GM10847 (cell line): ENCODE results near the gene YPEL5.

Experiments used
- POLR2A ChIP-seq: IDR thresholded peaks from 2 replicates; pipeline ENCODE4 v1.6.1; 2011; ENCODE audit not compliant: insufficient read length; ENCODE audit errors: extremely low read depth

The YPEL5 gene

DNA sequence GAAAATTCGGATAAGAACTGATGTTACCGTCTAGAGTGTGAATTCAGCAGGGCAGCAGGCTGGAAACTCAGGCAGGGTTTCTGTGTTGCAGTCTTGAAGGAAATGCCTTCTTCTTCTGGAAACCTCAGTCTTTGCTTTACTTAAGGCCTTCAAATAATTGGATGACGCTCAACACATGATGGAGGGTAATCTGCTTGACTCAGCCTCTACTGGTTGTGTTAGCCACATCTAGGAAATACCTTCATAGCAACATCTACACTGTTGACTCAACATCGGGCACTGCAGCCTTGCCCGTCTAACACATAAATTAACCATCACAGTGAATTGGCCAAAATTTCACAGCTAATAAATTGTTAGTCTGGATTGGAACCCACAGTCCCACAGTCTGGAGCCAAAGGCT, 37.2 kb downstream of the YPEL5 start:
- TF ChIP-seq POLR2A = no peak

DNA sequence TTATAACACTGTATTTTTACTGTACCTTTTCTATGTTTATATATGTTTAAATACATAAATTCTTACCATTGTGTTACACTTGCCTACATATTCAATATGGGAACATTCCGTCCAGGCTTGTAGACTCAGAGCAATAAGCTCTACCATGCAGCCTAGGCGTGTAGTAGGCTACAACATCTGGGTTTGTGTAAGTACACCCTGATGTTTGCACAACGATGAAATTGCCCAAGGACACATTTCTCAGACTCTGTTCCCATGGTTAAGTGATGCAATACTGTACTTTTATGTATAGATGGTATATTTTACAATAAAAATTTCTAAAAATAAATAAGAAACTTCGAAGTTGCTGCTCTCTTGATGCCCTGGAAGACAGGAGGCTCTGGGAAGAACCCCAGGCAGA, 38.4 kb downstream of the YPEL5 start:
- no peak for TF ChIP-seq POLR2A

DNA sequence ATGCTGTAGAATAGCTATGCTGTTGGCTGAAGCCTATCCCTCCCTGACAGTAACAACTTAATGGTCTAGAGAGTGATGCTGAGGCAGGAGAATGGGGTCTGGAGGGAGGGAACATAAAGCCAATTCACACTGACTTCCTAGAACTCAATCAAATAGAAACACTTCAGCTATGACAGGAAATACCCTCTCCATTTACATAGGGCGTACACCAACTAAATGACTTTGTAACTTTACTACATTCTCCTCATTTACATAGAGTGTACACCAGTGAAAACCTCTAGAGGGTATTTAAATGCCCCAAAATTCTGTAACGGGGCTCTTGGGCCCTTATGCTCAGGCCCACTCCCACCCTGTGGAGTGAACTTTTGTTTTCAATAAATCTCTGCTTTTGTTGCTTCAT, 41.5 kb downstream of the YPEL5 start:
- no peak for TF ChIP-seq POLR2A

DNA sequence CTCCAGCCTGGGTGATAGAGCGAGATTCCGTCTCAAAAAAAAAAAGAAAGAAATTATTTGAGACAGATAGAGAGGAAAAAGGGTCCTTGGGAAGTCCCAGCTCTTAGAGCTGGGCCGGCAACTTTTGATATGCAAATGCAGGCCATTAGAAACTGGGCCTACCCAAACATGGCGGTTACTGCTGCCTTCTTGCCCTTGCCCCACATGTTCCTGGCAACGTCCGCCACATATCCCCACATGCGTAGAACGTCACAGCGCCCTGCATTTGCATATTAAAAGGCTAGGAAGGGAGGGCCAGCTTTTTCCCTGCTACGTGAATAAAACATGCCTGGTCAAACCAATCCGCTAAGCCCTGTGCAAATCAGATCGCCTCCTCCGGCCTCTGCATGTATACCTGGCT, 43.8 kb downstream of the YPEL5 start:
- no peak for TF ChIP-seq POLR2A

DNA sequence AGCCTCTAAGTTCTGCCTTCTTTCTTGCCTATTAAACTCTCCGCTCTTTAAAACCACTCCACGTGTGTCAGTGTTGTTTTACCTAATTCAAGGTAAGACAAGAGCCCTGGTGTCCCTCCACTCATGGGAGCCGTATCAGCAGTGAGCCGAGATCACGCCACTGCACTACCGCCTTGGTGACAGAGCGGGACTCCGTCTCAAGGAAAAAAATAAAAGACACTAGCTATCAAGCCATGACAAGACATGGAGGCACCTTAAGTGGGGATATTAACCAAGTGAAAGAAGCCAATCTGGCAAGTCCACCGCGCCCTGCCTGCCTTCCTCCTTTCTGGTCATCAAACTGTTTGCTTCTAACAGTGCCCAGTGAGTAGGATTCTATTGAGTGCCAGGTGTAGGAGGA, 44.3 kb downstream of the YPEL5 start:
- no peak for TF ChIP-seq POLR2A

DNA sequence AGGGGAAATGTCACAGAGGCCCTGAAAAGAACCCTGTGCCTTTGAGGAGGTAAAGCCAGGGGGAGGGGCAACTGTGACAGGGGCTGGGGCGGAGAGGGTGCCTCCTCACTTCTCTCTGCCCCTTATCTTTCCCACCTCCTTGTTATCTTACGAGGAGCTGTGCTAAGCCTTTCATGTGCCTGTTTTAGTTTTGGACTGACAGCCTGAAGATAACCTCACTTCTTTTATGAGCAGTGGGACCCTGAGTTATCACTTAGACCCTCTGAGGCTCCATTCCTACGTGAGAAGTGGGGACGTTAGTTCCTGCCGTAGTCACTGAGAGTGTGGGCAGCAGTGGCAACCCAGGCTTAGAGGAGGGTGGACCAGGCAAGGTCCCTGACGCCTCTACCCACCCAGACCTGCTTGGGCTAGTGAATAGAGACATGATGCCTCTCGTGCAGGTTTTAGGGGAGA, 45.0 kb downstream of the YPEL5 start:
- TF ChIP-seq POLR2A = no peak

DNA sequence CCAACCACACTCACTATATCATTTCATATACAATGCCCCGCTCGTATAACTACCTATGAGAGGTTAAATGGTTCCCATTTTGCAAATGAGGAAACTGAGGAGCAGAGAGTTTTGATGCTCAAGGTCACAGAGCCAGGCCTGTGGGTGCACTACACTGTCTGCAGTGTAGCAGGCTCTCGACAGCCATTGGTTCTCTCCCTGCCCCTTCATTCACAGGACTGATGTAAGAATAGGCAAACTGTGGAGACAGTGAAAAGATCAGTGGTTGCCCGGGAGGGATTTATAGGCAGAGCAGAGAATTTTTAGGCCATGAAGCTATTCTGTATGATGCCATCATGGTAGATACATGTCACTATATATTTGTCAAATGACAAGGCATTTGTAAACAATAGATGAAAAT, 45.5 kb downstream of the YPEL5 start:
- no peak for TF ChIP-seq POLR2A

DNA sequence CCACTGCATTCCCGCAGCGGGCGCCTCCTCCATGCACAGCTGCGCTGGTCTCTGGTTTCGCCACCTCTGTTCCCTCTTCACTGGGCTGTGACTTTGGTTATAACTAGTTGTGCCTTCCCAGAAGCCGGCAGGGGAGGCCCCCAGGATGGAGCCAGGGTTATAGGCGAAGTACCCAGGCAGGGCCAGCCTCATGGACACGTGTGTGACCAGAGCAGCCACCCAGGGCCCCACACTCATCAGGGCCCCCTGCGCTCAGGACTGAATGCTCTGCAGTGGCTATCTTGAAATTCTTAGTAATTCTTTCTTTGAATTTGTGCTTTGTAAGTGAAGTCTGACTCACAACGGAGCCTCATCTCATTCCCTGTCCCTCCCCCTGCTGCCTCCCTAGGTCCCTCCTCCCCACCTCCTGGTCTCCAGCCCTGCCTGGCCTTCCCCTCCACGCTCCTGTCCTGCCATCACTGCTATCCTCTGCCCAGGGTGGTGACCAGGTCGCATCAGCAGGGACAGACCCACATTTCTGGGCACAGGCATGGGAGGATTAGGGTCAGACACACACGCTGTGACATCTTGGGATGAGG, 46.4 kb downstream of the YPEL5 start:
- TF ChIP-seq POLR2A = no peak

DNA sequence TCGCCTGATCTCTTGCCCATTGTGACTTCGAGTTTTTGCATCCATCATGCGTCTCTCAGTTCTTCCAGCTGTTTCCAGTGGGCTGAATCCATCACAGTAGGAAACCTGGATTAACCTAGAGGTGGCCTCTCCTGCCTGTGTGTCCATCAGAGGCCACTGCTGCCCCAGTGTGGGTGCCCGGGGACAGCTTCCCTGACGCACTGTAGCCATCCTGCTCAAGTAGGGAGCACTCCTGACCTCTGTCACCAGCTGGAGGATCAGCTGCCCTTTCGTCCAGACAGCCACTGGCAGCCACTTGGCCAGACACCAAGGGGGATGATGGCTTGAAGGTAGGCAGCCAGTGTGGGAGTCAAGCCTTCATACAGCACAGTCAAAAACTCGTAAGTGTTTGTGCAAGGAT, 47.6 kb downstream of the YPEL5 start:
- no peak for TF ChIP-seq POLR2A

DNA sequence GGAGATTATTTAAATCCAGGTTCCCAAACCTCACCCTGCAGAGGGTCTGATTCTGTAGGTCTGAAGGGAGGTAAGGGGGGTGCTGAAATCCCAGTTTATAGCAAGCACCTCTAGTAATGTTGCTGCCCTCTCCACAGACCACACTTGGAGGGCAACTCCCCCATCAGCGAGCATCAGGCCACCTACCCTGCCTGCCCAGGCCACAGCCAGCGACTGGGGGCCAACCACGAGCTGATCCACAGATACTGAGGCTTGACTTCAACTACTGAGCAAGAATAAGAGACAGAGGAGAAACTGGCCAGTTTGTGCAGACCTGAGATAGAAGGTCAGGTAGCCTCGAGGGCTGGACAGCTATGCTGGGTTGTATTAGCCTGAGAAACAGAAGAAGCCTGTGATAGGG, 48.2 kb downstream of the YPEL5 start:
- TF ChIP-seq POLR2A = no peak

DNA sequence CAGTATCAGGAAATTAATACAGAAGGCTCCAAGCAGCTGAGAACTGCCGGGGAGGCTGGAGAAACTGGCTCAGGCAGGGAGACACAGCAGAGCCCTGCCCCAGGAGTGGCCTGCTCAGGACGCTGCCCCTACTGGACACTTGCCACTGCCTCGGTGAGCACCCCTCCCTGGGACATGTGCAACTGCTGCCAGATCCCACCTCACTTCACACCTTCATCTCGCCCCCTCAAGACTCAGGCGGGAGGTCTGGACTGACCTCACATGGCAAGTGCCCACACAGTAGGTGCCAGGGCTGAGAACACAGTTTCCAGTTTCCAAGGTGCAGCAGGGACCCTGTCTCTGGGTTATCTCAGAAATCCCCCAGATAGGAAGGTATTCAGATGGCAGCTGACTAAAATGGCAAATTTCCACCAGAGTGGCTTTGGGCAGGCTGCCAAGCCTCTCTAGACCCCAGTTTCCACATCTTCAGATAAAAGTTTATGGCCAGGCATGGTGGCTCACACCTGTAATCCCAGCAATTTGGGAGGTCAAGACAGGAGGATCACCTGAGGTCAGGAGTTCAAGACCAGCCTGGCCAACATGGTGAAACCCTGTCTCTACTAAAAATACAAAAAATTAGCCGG, 50.9 kb downstream of the YPEL5 start:
- no peak for TF ChIP-seq POLR2A

DNA sequence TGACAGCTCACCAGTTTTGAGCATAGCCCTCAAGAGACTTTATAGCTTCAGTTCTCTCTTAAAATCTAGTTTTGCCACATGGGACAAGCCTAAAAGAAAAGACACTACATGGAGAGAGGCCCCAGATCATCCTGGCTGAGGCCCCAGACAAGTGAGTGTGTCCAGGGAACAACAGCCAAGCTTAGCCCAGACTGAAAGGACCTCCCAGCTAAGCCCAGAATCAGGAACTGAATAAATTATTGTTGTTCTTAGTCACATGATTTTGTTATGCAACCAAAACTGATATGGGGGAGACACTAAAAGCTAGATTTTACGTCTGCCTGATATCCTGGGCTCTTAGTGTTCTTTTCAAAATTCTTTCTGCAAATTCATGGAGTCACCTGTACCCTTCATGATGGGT, 55.2 kb downstream of the YPEL5 start:
- no peak for TF ChIP-seq POLR2A

DNA sequence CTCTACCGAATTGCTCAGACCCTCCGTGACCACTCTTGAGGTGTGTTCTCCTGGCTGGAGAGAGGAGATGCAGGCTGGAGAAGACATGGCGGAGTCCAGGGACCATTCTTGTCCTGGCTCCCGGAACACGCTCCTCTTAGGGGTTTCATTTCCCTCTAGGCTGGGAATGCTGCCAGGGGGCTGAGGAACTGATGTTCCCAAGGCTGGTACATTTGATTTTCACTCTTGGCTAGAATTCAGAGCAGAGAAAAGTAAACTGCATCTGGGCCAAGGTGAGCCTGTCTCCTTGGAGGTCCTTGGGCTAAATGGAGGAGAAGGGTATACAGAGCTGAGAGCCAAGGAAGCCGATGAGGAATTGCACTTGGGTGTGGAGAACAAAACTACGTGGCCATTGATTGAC, 56.3 kb downstream of the YPEL5 start:
- no peak for TF ChIP-seq POLR2A

DNA sequence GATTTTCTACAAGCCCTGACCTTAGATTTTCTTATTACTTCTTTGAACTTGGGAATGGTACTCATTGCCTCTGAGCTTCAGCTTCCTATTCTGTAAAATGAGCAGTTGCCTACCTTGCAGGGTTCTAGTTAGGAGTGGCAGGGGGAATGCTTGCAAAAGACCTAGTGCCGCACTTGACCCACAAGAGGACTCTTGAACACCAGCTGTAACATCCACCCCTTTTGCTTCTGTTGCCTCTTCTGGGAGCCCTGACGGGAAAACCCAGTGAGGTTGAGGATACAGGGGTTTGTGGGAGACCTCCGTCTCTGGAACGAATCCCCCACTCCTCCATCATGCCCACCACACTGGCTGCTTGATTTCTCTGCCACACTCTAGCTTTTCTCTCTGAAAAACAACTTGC, 57.5 kb downstream of the YPEL5 start:
- TF ChIP-seq POLR2A = no peak

DNA sequence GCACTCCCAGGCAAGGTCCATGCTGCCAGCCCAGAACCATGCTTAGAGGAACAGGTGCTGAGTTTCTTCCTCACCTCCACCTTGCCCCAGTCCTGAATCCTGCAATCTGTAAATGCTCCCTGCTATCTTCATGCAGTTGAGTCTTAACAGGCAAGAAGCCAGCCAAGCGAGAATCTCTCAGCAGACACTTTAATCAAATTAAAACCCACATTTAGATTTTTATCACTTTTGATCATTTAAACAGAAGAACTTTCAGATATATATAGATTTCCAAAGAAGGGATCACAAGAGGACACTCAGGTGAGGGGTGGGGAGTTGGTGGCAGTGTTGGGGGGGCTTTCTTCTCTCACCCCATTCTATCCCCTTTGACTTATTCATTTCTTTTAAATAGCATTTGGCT, 58.6 kb downstream of the YPEL5 start:
- no peak for TF ChIP-seq POLR2A

DNA sequence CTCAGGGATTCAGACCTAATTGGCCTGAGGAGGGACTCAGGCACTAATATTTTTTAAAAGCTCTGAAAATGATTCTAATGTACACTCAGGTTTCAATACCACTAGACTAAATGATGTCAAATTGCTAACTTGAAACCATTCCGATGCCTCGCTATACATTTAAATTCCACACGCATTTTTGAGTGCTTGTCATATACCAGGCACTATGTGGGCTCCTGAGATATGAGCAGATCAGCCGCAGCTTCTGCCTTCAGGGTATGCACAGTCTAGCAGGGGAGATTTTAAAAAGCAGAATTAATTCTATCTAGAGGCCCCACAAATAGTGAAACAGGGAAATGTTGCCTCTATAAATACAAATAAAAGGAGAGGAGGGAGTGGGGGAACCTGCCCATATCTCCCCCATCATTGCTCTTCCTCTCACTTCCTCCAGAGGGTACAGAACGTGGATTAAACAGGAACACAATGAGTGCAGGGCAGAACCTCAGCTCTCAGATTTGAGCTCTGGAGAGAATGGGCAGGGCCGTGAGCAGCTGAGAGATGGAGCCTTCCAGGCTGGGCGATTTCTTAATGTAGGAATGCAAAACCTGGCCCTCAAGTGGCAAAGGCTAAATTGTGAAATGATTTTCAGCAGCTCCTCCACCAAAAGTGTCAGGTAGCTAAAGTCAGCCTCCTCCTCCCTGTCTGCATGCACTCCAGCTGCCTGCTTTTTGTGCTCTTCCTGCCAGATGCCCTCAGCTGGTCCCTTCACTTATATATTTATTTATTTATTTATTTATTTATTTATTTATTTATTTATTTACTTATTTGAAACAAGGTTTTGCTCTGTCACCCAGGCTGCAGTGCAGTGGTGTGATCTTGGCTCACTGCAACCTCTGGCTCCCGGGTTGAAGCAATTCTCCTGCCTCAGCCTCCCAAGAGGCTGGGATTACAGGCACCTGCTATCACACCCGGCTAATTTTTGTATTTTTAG, 59.9 kb downstream of the YPEL5 start:
- TF ChIP-seq POLR2A = no peak
